LNCaP clone FGC (cell line): ENCODE results near the gene PPM1H.

Experiments used
- DNase-seq: peaks from one replicate; pipeline ENCODE4 v3.0.0-alpha.2; 2011; ENCODE audit warnings: low read depth
- H3K4me3 ChIP-seq: 2 replicates; pipeline ENCODE4 v1.5.1; 2011; ENCODE audit warnings: mild to moderate bottlenecking, low read depth, low read length, control low read depth
- CTCF ChIP-seq: IDR thresholded peaks from 2 replicates; pipeline ENCODE4 v1.5.1; 2012; ENCODE audit warnings: mild to moderate bottlenecking; ENCODE audit not compliant: control insufficient read depth, insufficient read depth; ENCODE audit errors: extremely low read depth

PPM1H gene

GRCh38 chr12:62716866-62717525 is 218.0 kb downstream of the PPM1H start:
- H3K4me3 ChIP-seq: no peak overlapping the region
- DNase-seq: no peak
- TF ChIP-seq CTCF: no peak

GRCh38 chr12:62716037-62716436 is 218.9 kb downstream of the PPM1H start:
- TF ChIP-seq CTCF: no peak
- no peak overlapping the region for H3K4me3 ChIP-seq
- DNase-seq: no peak

GRCh38 chr12:62714774-62715721 is 219.9 kb downstream of the PPM1H start:
- H3K4me3 ChIP-seq: no peak overlapping the region
- DNase-seq: no peak
- no peak for TF ChIP-seq CTCF

- no peak for DNase-seq
- no peak for TF ChIP-seq CTCF
- H3K4me3 ChIP-seq: no peak overlapping the region
Observed at GRCh38 chr12:62714181-62714773, 220.7 kb downstream of the PPM1H start.

GRCh38 chr12:62713723-62714122 is 221.2 kb downstream of the PPM1H start:
- no peak for DNase-seq
- no peak overlapping the region for H3K4me3 ChIP-seq
- no peak for TF ChIP-seq CTCF

- TF ChIP-seq CTCF: no peak
- H3K4me3 ChIP-seq: no peak overlapping the region
- no peak for DNase-seq
Observed at GRCh38 chr12:62712681-62713573, 222.0 kb downstream of the PPM1H start.
